Natural killer cell (primary cell): Measurements from ENCODE around the gene PREP. TPM values are rescaled to one million over a fixed set of nuclear protein-coding genes. Genes with fewer than 3 reads are reported as not detected.

Experiments
- ATAC-seq, 3 donors: fragments of 150-1000 bp in 2 of 3; fragments of 200-7000 bp in 1 of 3; cut with Tn5 transposase; 1 replicate in 1 of 3; 2 replicates in 2 of 3; pipeline ENCODE4 v1.10.0; 2021; ENCODE audit warnings: mild to moderate bottlenecking in 2 of 3, moderate library complexity in 2 of 3
- DNase-seq, 2 donors: peaks; one replicate each; pipeline versions ENCODE4 v3.0.0 to v3.0.0-alpha.2; 2013 to 2021; ENCODE audit warnings: mixed read lengths in 1 of 2
- H3K27ac ChIP-seq: one replicate; pipeline ENCODE4 v1.5.1; 2013; ENCODE audit warnings: mild to moderate bottlenecking, low read length
- H3K27me3 ChIP-seq: one replicate; pipeline ENCODE4 v1.6.1; 2013; ENCODE audit warnings: low read length; ENCODE audit not compliant: control insufficient read depth, insufficient read depth
- H3K36me3 ChIP-seq: one replicate; pipeline ENCODE4 v1.6.1; 2013; ENCODE audit warnings: low read length; ENCODE audit not compliant: control insufficient read depth, insufficient read depth
- H3K4me1 ChIP-seq: one replicate; pipeline ENCODE4 v1.6.1; 2013; ENCODE audit warnings: low read length; ENCODE audit not compliant: control insufficient read depth, insufficient read depth
- H3K4me3 ChIP-seq: one replicate; pipeline ENCODE4 v1.5.1; 2013; ENCODE audit warnings: low read length
- H3K9me3 ChIP-seq: one replicate; pipeline ENCODE4 v1.6.1; 2013; ENCODE audit warnings: low read length; ENCODE audit not compliant: control insufficient read depth, insufficient read depth
- H3K27ac Mint-ChIP-seq, 2 donors: one replicate each; pipeline ENCODE4 v1.8.0; 2022; ENCODE audit warnings: mild to moderate bottlenecking in 2 of 2, mixed read lengths in 2 of 2, moderate library complexity in 1 of 2
- H3K27me3 Mint-ChIP-seq, 2 donors: one replicate each; pipeline ENCODE4 v1.8.0; 2022; ENCODE audit warnings: low read depth in 2 of 2, mixed read lengths in 2 of 2
- H3K36me3 Mint-ChIP-seq: one replicate; pipeline ENCODE4 v1.8.0; 2022; ENCODE audit warnings: mixed read lengths
- H3K4me1 Mint-ChIP-seq, 2 donors: one replicate each; pipeline ENCODE4 v1.8.0; 2022; ENCODE audit warnings: mixed read lengths in 2 of 2
- H3K4me3 Mint-ChIP-seq: one replicate; pipeline ENCODE4 v1.8.0; 2022; ENCODE audit warnings: mild to moderate bottlenecking, moderate library complexity, mixed read lengths
- H3K9me3 Mint-ChIP-seq, 2 donors: one replicate each; pipeline ENCODE4 v1.8.0; 2022; ENCODE audit warnings: mixed read lengths in 2 of 2
- CTCF ChIP-seq: fragments of 200-600 bp; IDR thresholded peaks from one replicate; pipeline ENCODE4 v1.8.0; 2022; ENCODE audit warnings: antibody characterized with exemption
- WGBS: methylation state at CpG from one replicate; pipeline ENCODE4 v1.1.7; 2013; ENCODE audit warnings: missing lambda C conversion rate; ENCODE audit not compliant: insufficient coverage; 5-methylcytosine and 5-hydroxymethylcytosine counted together
- intact Hi-C: fragments of 100-400 bp; cut with micrococcal nuclease; formaldehyde crosslinking; loops from one replicate; pipeline ENCODE4 v1.14.2; 2022
- total RNA-seq, 4 donors: library from RNA; stranded (reverse); fragments of 120-200 nt in 1 of 4; gene quantifications; one replicate each; pipeline versions ENCODE4 v1.2.3 to v1.2.4, GENCODE V29; 2013 to 2022

PREP gene
- total RNA-seq, 3 donors from 2014 or later (not counting 1 experiment from before 2014, with no cell fraction given) = 30.0 to 42.9 (median 37.1) TPM

GRCh38 chr6:105321207-105321606 is 81.7 kb downstream of the PREP start:
- Mint-ChIP-seq H3K27ac (no peak overlapping the region), H3K4me3 (no peak overlapping the region), H3K4me1 (peaks cover 12 to 17% of the 10 kb centered on the region in 2 donors), H3K9me3 (no peaks in the 10 kb centered on the region), H3K27me3 (no peaks in the 10 kb centered on the region), H3K36me3 (no peaks in the 10 kb centered on the region)
- 98% methylated on average over 5 of the region's 6 CpGs for WGBS
- no peak overlapping the region for H3K4me3 ChIP-seq
- no peak overlapping the region for H3K27ac ChIP-seq
- DNase-seq = no peak
- H3K27me3 ChIP-seq = no peaks in the 10 kb centered on the region
- peaks cover 32% of the 10 kb centered on the region for H3K36me3 ChIP-seq
- TF ChIP-seq CTCF = no peak
- H3K4me1 ChIP-seq = no peaks in the 10 kb centered on the region
- intact Hi-C loops = no loop called here
- no peak for ATAC-seq
- no peaks in the 10 kb centered on the region for H3K9me3 ChIP-seq

GRCh38 chr6:105320765-105321164 is 82.1 kb downstream of the PREP start:
- Mint-ChIP-seq H3K27ac (no peak overlapping the region), H3K9me3 (no peaks in the 10 kb centered on the region), H3K4me3 (no peak overlapping the region), H3K36me3 (no peaks in the 10 kb centered on the region), H3K4me1 (peaks cover 11 to 16% of the 10 kb centered on the region in 2 donors), H3K27me3 (no peaks in the 10 kb centered on the region)
- DNase-seq = no peak
- ATAC-seq = no peak
- intact Hi-C loops = no loop called here
- TF ChIP-seq CTCF = no peak
- Histone ChIP-seq H3K27ac (no peak overlapping the region), H3K4me1 (no peaks in the 10 kb centered on the region), H3K4me3 (no peak overlapping the region), H3K9me3 (no peaks in the 10 kb centered on the region), H3K36me3 (peaks cover 29% of the 10 kb centered on the region), H3K27me3 (no peaks in the 10 kb centered on the region)
- 100% methylated on average over 1 of the region's 3 CpGs for WGBS

GRCh38 chr6:105320271-105320670 is 82.6 kb downstream of the PREP start:
- peaks cover 7 to 11% of the 10 kb centered on the region in 2 donors for H3K4me1 Mint-ChIP-seq
- no peaks in the 10 kb centered on the region for H3K9me3 ChIP-seq
- ATAC-seq (no peak), DNase-seq (no peak)
- no peak for TF ChIP-seq CTCF
- peaks cover 28% of the 10 kb centered on the region for H3K36me3 ChIP-seq
- no peaks in the 10 kb centered on the region for H3K4me1 ChIP-seq
- H3K27ac ChIP-seq = no peak overlapping the region
- WGBS = 89% methylated on average over 1 of the region's 1 CpG
- no peaks in the 10 kb centered on the region for H3K27me3 ChIP-seq
- intact Hi-C loops = no loop called here
- no peak overlapping the region for H3K27ac Mint-ChIP-seq
- H3K4me3 Mint-ChIP-seq = no peak overlapping the region
- no peak overlapping the region for H3K4me3 ChIP-seq
- H3K9me3 Mint-ChIP-seq = no peaks in the 10 kb centered on the region
- H3K27me3 Mint-ChIP-seq = no peaks in the 10 kb centered on the region
- no peaks in the 10 kb centered on the region for H3K36me3 Mint-ChIP-seq

GRCh38 chr6:105319331-105319730 is 83.6 kb downstream of the PREP start:
- DNase-seq (no peak), ATAC-seq (no peak)
- Mint-ChIP-seq H3K9me3 (no peaks in the 10 kb centered on the region), H3K27me3 (no peaks in the 10 kb centered on the region), H3K4me1 (peaks cover 5 to 7% of the 10 kb centered on the region in 2 donors), H3K36me3 (no peaks in the 10 kb centered on the region), H3K27ac (no peak overlapping the region), H3K4me3 (no peak overlapping the region)
- no CpG with 5 or more reads among the region's 1 CpG for WGBS
- no peaks in the 10 kb centered on the region for H3K27me3 ChIP-seq
- H3K27ac ChIP-seq = no peak overlapping the region
- H3K36me3 ChIP-seq = peaks cover 27% of the 10 kb centered on the region
- no peaks in the 10 kb centered on the region for H3K4me1 ChIP-seq
- H3K4me3 ChIP-seq = no peak overlapping the region
- no peaks in the 10 kb centered on the region for H3K9me3 ChIP-seq
- intact Hi-C loops = loop anchor here (5.0 kb wide), 1 partner anchor 83 kb away; the partner anchor contains the start of gene PREP
- TF ChIP-seq CTCF = no peak
